HG03469 (cell line): ENCODE data around the gene C6orf15.

ENCODE experiments used
- ATAC-seq: cut with Tn5 transposase; IDR thresholded peaks from one replicate; pipeline ENCODE4 v1.9.1; 2021; ENCODE audit warnings: mild to moderate bottlenecking, moderate library complexity, moderate number of reproducible peaks; ENCODE audit not compliant: unreplicated experiment

C6orf15 gene

DNA sequence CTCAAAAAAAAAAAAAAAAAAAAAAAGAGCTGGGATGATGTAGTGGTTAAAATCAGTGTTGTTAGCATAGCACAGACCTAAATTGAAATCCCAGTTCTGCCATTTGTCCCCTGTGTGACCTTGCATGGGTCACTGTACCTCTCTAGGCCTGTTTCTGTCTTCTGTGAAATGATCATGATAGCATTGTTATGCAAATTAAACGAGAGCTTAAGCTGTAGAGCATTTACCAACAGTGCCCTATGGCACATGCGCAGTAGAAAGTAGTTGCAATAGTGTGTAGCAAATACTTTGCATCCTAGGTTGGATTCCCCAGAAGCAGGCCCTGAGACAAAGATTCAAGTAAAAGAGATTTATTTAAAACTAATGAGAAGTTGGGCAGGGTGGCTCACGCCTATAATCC is 19.2 kb upstream of the C6orf15 start:
- no peak for ATAC-seq

DNA sequence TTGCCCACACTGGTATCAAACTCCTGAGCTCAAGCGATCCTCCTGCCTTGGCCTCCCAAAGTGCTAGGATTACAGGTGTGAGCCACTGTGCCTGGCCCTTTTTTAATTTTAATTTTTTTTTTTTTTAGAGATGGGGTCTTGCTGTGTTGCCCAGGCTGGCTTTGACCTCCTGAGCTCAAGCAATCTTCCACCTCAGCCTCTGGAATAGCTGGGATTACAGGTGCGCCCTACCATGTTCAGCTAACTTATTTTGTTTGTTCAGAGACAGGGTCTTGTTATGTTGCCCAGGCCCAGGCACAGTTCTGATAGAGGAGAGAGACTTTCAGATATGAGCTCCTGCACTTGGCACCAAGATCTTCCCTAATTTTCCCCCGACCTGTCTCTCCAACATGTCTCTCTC is 18.4 kb upstream of the C6orf15 start:
- no peak for ATAC-seq

DNA sequence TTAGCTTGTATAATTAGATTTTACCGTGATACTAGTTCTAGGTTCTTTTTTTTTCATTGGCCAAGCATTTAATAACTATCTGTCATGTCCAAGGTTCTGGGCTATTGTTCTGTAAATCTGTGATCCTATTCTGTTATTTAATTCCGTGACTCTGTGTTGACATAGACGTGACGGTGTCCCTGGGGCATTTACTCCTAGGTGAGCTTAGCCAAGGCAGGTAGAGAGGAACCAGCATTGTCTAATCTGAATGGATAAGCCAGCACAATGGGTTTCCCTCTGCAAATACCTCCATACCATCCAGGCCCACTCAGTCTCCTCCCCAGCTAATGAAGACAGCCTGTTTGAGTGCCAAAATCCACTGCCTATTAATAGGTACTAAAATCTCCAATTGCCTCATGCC is 16.8 kb upstream of the C6orf15 start:
- no peak for ATAC-seq

DNA sequence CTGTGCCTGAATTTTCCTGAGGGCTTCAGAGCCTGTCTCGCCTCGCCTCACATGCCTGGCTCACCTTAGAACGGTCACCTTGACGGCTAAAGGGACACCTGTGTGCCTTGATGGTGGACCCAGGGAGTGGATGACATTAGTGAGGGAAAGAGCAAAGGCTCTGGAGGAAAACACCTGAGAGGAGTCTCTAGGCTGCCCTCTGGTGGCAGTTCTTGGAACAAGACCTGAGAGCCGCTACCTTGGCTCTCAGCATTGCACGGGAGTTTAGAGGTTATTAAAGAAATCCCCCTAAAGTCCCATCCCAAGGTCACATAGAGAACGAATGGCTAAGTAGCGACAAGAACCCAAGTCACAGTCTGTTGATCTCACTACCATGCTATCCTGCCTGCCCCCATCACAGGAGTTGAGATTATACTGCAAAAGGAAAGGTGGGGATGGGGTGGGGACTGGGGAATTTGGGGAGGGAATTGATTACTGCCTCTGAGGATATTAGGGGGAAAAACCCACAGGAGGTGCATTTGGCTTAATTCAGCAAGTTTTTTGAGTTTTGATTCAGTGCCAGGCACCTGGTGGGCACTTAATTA is 15.8 kb upstream of the C6orf15 start:
- no peak for ATAC-seq

DNA sequence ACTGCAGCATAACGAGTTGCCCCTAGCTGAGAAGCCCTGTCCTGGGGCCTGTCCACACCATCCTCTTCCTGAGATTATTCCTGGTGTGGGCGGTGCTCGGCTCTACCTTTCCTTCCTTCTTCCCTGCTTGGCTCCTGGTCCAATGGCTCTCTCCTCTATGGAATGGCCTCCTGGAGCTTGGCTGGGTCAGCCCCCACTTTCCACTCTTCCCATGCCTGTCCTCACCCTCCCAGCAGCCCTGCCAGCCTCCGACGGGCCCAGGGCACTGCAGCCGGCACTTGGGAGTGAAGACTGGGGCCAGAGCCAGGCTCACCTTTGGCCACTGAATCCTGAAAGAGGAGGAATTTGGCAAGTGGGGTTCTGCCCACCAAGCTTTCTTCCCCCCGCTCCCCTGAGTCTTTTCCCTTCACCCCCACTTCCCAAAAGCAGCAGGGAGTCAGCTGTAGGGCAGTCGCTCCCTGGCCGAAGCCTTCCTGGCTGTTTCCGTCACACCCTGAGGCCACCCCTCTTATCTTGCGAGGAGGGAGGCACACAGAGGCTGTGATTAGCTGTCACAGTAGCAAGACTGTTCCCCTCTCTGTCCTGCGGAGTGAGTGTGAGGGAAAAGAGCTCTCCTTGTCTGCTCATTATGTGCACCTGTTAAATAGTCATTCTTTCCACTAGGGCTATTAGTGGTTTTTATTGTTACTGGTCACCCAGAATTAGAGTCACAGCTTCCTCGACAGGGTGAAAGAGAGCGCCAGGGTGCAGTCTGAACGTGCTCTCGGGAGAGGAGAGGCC is 14.2 kb upstream of the C6orf15 start:
- ATAC-seq, result no peak

DNA sequence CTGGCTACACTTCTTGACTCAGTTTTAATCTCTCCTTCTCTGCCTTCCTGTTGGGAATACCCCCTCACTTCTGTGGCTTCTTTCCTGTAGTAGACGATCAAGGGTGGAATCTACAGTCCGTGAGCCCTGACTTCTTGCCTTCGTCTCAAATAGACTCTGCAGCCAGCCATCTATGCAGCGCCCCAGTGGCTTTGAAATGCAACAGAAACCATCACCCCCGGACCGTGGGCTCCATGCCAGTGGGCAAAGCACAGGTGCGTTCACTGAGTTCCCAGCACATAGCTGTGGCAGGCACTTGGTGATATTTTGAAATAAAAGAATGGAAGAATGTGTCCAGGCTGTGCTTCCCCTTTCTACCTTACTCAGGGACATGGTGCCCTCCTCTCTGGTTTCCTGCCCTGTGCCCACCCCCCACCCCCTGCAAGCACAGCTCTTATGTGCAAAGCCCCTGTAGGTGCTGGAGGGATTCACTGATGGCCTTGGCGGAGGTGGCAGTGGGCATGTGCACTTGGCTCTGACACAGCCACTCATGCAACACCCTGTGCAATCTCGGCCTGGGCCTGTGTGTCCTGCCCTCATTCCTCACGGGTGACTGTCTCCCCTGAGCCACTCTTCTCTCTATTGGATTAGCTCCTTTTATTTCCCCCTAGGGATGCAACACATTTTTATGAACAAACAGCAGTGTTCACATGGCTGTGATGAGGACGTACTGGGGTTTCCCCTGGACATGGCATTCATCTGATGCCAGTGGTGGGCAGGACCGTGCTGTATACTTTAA is 13.4 kb upstream of the C6orf15 start:
- ATAC-seq, result no peak

DNA sequence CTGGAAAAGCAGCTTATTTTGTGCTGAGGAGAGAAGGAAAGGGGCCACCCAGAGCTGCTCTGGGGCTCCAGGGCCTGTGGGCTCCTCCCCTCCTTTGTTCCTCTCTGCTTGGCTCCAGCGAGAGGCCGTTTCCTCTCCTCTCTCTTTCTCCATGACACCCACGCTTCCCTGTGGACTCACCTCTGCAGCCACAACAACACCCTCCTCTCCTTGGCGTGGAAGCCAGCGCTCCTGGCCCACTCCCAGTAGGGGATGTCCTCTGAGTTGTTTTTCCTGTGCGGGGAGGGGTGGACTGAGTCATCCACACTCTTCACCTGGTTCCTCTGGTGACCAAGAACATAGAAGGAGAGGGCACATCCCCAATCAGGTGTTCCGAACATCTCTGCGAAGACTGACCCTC is 12.8 kb upstream of the C6orf15 start:
- ATAC-seq, result no peak

DNA sequence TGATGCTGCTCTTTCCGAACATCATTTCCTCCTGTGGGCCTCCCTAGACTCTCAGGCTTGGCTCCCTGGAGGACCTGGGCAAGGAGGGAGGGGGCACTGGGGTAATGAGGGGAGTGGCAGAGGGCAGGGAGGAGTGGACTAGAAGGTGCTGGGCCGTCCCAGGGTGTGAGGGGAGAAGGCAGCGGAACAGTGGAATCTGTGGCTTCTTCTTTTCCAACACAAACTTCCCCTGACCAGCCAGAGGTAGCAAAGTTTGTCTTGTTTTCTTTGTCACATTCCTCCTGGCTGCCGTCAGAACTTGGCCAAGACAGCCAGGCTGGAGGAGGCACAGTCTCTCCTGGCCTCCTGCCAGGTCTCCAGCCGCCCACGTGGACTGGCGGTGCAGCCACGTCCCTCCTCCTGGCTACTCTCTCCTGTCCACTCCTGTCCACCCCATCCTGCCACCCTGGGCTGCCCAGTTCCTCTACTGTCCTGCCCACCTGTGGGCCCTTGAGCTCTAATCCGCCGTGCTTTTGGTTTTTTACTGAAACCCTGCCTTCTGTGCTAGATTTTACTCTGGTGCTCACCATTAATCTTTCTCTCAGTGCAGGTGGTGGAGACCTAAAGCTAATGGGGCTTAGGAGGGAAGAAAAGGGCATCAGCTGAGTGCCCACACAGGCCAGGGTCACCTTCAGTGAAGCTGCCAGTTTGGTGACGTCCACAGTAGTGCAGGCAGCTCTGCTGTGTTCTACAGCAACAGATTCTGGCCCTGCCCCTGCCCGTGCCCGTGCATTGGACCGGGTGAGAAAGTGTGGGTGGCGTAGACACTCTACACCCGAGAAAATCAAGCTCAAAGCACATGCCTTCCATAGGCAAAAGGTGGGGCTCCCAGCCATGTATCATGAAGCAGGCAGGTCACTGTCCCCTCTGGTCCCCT is 10.7 kb upstream of the C6orf15 start:
- ATAC-seq, result no peak

DNA sequence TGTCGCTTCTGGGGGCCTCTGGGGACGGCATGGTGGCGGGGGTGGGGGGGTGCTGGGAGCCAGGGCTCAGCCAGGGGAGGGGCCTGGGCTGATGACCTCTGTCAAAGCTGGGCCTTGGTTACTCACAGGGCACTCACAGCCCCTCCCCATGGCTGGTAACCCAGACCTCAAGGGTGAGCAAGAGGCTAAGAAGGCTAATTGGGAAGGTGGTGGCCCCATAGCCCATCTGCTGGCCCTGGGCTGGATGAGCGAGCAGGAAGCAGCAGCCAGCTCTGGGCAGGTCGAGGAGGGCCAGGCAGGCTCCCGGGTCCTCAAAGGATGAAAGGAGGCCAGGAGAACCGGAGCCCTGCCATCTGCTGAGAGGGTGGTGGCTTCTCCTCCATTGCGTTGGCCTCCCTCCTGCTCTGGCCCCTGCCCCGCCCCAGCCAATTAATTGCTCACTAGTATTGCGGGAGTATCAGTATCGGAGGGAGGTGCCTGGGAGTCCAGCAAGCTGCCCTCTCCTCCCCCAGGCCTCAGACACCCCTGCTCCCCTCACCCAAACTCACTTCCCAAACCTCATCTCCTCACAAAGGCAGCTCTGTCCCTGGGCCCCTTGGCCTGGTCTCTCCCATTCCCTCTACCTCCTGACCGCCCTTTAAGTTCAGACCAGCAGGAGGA is 8.9 kb upstream of the C6orf15 start:
- no peak for ATAC-seq

DNA sequence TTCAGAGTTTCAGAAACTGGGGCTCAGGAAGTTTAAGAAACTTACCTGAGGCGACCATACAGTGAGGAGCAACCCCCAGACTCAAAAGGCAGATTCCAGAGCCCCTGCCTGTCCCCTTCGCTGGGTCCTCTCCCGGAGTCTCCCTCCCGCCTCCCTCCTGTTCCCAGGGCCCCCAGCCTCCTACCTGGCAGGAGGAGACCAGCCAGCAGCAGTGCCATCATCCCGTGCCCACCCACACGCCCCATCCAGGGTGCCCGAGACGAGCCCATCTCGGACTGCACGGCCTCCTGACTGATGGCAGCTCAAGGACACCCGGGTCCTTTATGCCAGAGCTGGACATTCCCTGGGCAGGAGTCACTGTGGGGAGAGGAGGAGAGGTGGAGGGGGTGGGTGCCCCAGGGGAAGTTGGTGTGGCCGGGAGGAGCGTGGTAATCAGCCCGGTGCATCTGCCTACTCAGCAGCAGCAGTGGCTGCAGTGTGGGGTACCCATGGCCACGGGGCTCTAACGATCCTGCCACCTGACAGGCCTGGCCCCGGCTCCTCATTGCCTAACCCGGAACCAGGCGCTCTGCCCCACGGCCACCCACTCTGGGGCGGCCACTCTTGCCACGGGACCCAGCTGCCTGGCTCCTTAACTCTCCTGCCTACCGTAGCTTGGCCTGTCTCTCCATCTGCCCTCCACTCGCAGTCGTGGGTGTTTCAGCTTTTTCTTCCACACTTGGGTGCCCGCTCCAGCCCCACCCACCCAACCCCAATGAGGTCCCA is 8.0 kb upstream of the C6orf15 start, which contains the start of gene CDSN:
Gene CDSN, minus strand, starts transcription at position 296 of the 765 bp plus-strand sequence. Its CDS starts 27 bp downstream, at position 269.
- ATAC-seq, result no peak

DNA sequence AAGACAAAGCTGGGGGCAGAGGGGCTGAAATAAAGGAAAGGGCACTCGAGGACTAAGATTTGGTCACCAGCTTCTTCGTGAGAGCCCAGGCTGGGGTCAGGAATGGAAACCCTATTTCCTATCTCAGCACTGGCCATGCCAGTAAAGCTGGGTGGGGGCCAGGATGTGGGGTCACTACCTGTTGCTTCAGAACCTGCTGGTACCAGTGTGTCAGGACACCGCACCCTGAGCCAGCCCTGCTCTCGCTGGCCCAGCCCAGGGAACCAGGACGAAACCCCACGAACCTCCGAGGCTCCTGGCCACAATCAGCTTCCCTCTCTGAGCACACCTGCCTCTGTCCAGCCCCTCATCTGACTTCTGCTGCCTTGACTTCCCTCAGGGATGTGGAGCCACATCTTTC is 5.8 kb upstream of the C6orf15 start:
- no peak for ATAC-seq

DNA sequence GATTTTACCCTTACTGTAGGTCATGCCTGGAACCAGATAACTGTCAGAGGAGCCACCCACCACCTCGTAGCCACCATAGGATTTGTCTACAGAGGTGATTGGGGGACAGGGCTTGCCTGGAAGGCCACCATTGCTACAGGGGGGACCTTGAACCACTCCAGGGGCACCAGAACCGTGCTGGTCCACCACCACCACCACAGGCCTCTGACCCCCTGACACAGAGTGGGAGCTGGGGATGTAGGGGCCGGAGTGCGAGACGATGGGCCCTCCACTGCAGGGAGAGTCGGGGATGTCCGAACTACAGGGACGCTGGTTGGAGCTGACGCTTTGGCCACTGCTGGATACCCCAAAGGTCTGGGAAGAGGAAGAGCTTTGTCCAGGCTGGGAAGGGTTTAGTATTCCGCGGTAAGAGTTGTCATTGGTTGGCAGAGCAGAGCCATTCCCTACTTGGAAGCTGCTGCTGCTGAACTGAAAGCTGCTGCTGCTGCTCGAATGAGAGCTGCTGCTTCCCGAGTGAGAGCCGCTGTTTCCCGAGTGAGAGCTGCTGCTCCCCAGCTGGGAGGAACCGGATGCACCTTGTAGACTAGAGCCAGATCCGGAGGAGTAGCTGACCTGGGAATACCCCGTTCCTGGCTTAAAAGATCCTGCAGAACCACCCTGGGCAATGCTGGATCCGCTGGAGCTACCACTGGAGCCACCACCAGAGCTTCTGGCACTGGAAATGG is 4.4 kb upstream of the C6orf15 start:
- ATAC-seq, result no peak

DNA sequence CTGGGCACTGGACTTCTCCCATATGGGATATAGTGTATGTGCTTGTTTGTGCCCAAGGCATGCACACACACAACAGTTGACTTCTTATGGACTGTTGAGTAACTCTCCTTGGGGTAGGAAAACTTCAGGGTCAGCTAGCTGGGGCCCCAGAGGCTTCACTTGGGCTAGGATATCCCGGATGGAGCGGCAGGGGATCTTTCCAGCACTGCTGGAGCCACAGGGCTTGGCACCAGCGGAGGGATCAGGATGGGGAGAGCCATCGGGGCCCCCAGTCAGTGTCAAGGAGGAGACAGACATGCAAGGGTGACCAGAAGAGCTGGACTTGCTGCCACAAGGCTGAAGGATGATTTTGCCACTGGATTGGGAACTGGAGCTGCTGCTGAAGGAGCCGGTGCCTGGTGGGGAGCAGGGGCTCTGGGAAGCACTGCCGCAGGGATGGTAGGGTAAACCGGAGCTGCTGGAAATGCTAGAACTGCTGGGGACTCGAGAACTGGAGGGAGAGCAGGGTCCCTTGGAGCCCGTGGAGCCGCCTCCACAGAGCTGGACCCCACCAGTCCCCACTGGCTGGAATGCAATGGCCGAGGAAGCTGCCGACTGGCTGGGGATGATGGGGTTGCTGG is 3.7 kb upstream of the C6orf15 start:
- ATAC-seq, result no peak

DNA sequence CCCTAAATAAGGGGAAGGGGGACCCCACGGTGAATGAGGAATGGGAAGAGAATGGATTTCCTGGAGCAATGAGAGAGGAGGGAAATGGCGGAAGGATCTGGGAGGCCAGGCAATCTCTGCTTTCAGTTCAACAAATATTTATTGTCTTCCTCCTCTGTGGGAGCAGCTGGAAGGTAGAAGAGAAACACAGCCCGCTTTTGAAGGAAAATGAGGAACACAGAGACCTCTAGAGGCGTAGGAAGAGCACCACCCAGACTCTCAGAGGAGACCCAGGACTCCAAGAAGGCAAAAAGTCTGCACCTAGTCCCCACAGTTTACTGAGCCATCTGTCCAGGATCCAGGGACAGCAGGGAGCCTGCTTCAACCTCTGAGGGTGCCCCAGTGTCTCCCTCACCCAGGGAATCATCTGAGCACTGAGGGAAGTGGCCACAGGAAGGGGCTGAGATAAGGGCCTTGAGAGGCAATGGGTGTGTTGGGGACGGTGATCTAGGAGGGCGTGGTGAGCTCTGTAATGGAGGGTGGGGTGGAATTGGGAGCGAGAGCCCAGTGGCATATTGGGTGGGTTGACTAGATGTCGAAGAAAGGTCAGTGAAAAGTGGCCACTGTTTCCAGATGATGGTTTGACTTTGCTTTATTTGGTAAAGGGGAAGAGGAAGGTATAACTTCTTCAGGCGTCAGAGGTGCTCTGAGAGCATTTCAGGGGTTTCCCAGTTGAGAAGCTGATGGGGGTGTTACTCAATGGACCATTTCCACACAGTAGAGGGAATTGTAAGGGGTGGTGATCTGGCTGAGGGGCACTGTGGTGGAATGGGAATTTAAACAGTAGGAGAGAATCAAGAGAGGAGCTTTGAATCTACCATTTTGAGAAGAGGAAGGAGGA is 2.8 kb upstream of the C6orf15 start:
- no peak for ATAC-seq

DNA sequence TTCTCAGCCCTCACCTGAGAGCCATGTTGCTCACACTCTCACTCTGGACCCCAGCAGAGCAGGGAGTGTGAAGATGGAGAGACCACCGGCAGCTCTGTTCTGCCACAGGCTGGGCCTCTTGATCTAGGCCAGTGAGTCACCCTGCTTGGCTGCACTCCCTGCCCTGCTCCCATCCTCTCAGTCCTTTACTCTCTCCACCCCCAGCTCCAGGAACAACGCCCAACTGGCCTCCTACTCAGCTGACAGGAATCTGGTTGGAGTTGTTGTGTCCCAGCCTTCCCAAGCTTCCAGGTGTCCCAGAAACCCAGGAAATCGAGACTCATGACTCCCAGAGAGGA is 2.1 kb upstream of the C6orf15 start, which contains the start of gene PSORS1C1:
Gene PSORS1C1, plus strand, starts transcription at position 260 of the 338 bp plus-strand sequence. CDS start 14,833 bp downstream, outside the sequence.
- ATAC-seq, result no peak

DNA sequence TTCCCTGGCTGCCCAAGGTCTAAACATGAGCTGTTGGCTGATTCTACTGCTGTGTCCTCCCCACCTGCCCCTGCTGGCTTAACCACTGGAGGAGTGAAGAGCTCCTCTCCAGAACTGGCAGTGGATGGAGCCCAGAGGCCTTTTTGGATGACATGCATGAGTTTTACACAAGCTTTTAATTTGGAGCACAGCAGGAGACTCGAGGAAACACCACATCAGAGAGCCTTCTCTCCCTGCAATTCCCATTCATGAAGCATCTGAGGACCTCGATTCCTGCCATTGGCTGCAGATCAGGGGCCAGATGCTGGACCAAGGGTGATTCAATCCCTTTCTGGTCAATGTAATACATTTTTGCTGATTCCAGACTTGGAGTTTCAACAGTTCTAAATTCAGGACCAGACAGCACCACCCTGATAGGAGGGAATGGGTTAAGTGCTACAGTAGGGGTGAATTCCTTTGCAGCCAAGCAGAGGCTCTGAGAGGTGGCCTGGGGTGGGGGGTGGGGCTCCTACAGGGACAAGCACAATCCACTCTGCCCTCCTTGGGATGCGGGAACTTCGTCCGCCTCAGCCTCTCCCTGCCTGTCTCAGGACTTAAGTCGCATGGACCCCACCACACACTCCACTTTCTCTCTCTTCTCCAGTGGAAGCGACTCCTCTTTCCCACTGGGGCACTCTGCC is 1.6 kb upstream of the C6orf15 start:
- no peak for ATAC-seq

DNA sequence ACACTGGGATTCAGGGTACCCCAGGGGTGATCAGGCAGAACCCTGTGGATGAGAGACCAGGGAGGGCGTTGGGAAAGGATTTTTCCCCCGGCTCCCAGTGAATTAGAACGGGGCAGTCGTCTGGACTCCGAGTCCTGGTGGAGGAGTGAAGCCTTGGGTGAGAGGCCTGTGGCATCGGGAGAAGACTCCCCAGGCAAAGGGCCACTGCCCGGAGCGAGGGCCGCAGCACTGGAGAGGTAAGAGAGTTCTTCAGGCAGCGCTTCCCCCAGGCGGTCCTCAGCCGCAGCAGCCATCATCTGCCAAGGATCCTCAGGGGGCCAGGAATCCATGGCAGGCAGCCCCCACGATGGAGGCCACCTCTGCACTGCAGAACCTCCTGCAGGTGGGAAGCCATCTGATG is 663 bp downstream of the C6orf15 start:
- no peak for ATAC-seq
